HG03060 (cell line): ENCODE measurements around the gene HIBADH.
A peak's percentile ranks its signal among the peaks of the same experiment; 100 is the strongest.

Source experiments
- ATAC-seq: cut with Tn5 transposase; IDR thresholded peaks from one replicate; pipeline ENCODE4 v1.9.1; 2021; ENCODE audit warnings: low read depth, moderate number of reproducible peaks; ENCODE audit not compliant: unreplicated experiment

HIBADH gene

GRCh38 chr7:27662490-27663205 is at the start of gene HIBADH:
TSS of gene HIBADH (minus strand) at chr7:27662883. CDS start at chr7:27662788, 95 bp downstream.
- peak; percentile 99 for ATAC-seq

- ATAC-seq, result no peak
Observed at GRCh38 chr7:27712217-27712616, 49.5 kb upstream of the HIBADH start.

- no peak for ATAC-seq
Observed at GRCh38 chr7:27709137-27710075, 46.7 kb upstream of the HIBADH start.

GRCh38 chr7:27708485-27708884 is 45.8 kb upstream of the HIBADH start:
- ATAC-seq, result no peak

- no peak for ATAC-seq
Observed at GRCh38 chr7:27705200-27705594, 42.5 kb upstream of the HIBADH start.

- no peak for ATAC-seq
Observed at GRCh38 chr7:27704422-27705199, 41.9 kb upstream of the HIBADH start.

GRCh38 chr7:27703181-27703580 is 40.5 kb upstream of the HIBADH start:
- ATAC-seq, result no peak

- ATAC-seq, result no peak
Observed at GRCh38 chr7:27700501-27700900, 37.8 kb upstream of the HIBADH start.

- ATAC-seq, result no peak
Observed at GRCh38 chr7:27699751-27700150, 37.1 kb upstream of the HIBADH start.

GRCh38 chr7:27697861-27698430 is 35.3 kb upstream of the HIBADH start:
- ATAC-seq, result peak; percentile 85

- no peak for ATAC-seq
Observed at GRCh38 chr7:27695096-27695495, 32.4 kb upstream of the HIBADH start.

- no peak for ATAC-seq
Observed at GRCh38 chr7:27693794-27694193, 31.1 kb upstream of the HIBADH start.

GRCh38 chr7:27690649-27691048 is 28.0 kb upstream of the HIBADH start:
- no peak for ATAC-seq

- ATAC-seq, result no peak
Observed at GRCh38 chr7:27689591-27690164, 27.0 kb upstream of the HIBADH start.

- no peak for ATAC-seq
Observed at GRCh38 chr7:27689150-27689549, 26.5 kb upstream of the HIBADH start.

GRCh38 chr7:27688646-27689045 is 26.0 kb upstream of the HIBADH start:
- ATAC-seq, result no peak

GRCh38 chr7:27688056-27688455 is 25.4 kb upstream of the HIBADH start:
- ATAC-seq, result no peak

GRCh38 chr7:27686315-27686714 is 23.6 kb upstream of the HIBADH start:
- no peak for ATAC-seq

- no peak for ATAC-seq
Observed at GRCh38 chr7:27685893-27686292, 23.2 kb upstream of the HIBADH start.

GRCh38 chr7:27685209-27685608 is 22.5 kb upstream of the HIBADH start:
- no peak for ATAC-seq
